Colonic mucosa (tissue), 4 donors: Measurements from ENCODE around the gene PTPRN2. TPM values are rescaled to one million over a fixed set of nuclear protein-coding genes. Genes with fewer than 3 reads are reported as not detected.

Source experiments
- DNase-seq: peaks from one replicate; pipeline ENCODE4 v3.0.0-alpha.2; 2020
- H3K27ac ChIP-seq: fragments of 200-600 bp; one replicate; pipeline ENCODE4 v1.8.0; 2021
- H3K27me3 ChIP-seq: fragments of 200-600 bp; one replicate; pipeline ENCODE4 v1.8.0; 2021
- H3K36me3 ChIP-seq: fragments of 200-600 bp; one replicate; pipeline ENCODE4 v1.8.0; 2021
- H3K4me1 ChIP-seq: fragments of 200-600 bp; one replicate; pipeline ENCODE4 v1.8.0; 2021; ENCODE audit warnings: mild to moderate bottlenecking
- H3K4me3 ChIP-seq: fragments of 200-600 bp; one replicate; pipeline ENCODE4 v1.8.0; 2021
- H3K9ac ChIP-seq, 2 donors: one replicate each; pipeline ENCODE4 v1.7.0; 2013; ENCODE audit warnings: control low read depth in 2 of 2, low read depth in 2 of 2, low read length in 2 of 2
- H3K9me3 ChIP-seq: fragments of 200-600 bp; one replicate; pipeline ENCODE4 v1.8.0; 2021
- CTCF ChIP-seq: fragments of 200-600 bp; IDR thresholded peaks from one replicate; pipeline ENCODE4 v1.8.0; 2022; ENCODE audit warnings: antibody characterized with exemption, mild to moderate bottlenecking
- intact Hi-C: fragments of 100-400 bp; cut with DNase I; formaldehyde crosslinking; loops from one replicate; pipeline ENCODE4 v1.14.1; 2022
- total RNA-seq, 2 donors: library from RNA; stranded (reverse); fragmentation: NEBNext Ultra II Directional in 1 of 2; extraction: Animal tissue kit (Norgen Biotek cat#: 25700) in 1 of 2; gene quantifications; one replicate each; pipeline ENCODE4 v1.2.1, GENCODE V29; 2021
- donor health status: healthy.
- donor health status: DM: no; HTN: no; CAD: no.
- donor health status: DM: no; HTN: no; CAD: no.

PTPRN2 gene
- total RNA-seq, 2 donors from 2014 or later, result 14.7 to 21.6 TPM

GRCh38 chr7:157574914-157575586 lies 1012.6 kb downstream of the PTPRN2 start:
- Histone ChIP-seq H3K27me3 (peaks cover 4% of the 10 kb centered on the region), H3K9me3 (no peaks in the 10 kb centered on the region), H3K4me1 (no peaks in the 10 kb centered on the region), H3K36me3 (no peaks in the 10 kb centered on the region), H3K27ac (no peak overlapping the region), H3K9ac (no peak overlapping the region), H3K4me3 (no peak overlapping the region)
- no peak for TF ChIP-seq CTCF
- intact Hi-C loops, result no loop called here
- DNase-seq, result no peak

DNA sequence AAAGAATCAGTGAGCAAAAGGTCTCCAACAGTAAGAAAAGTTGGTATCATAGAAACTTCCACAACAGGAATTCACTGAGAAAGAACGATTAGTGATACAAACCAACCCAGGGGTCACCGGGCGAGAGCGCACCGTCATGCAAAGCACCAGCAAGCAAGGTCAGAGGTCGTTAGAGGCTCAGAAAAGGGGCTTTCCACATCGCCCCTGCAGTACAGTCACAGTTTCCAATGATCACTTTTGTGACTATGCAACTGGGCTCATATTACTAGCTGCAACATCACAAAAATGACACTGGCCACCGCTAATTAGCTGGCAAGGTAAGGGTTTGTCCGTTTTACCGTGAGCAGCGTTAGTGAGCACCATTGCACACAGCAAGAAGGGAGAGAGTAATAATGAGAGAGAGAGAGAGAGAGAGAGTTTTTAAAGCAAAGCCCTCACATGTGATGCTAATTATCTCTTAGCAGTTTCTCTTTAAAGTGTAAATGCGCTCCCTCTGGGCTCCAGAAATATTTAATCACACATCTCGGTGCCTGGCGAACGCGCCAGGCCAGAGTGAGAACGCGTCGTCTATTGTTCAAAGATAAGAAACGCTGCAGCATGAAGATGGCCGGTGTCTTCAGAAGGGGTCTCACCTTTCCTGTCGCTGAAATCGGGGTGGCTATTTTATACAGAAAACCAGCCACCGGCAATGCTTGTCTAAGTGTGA lies 1013.4 kb downstream of the PTPRN2 start:
- no peak overlapping the region for H3K4me3 ChIP-seq
- no peak for TF ChIP-seq CTCF
- H3K9ac ChIP-seq, result no peak overlapping the region
- H3K36me3 ChIP-seq, result no peaks in the 10 kb centered on the region
- peaks cover 1% of the 10 kb centered on the region for H3K27me3 ChIP-seq
- no peaks in the 10 kb centered on the region for H3K4me1 ChIP-seq
- no peak for DNase-seq
- no peaks in the 10 kb centered on the region for H3K9me3 ChIP-seq
- intact Hi-C loops, result no loop called here
- no peak overlapping the region for H3K27ac ChIP-seq

- no peak for TF ChIP-seq CTCF
- Histone ChIP-seq H3K9me3 (no peaks in the 10 kb centered on the region), H3K9ac (no peak overlapping the region), H3K27ac (no peak overlapping the region), H3K4me3 (no peak overlapping the region), H3K27me3 (no peaks in the 10 kb centered on the region), H3K4me1 (no peaks in the 10 kb centered on the region), H3K36me3 (no peaks in the 10 kb centered on the region)
- DNase-seq, result no peak
- intact Hi-C loops, result no loop called here
Observed at GRCh38 chr7:157573244-157573643, 1014.4 kb downstream of the PTPRN2 start.

DNA sequence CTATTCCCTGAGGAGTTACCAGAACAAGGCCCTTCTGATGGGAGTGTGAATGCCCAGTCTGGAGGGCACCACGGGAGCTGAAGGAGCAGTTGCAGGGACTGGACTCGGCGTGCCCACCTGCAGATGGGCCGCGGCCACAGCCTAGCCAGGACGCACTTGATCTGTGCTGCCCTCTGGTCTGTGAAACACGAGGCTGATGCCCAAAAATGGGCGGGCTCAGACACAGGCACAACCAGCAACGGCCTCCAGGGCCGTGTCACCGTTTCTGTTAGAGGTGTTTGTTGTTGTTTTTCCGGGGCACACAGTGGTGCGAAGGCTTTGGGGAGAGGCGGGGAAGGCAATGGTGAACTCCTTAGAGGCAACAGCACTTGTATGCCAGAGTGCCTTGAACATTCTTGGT lies 1015.0 kb downstream of the PTPRN2 start:
- DNase-seq, result no peak
- no peak overlapping the region for H3K9ac ChIP-seq
- no peak overlapping the region for H3K4me3 ChIP-seq
- intact Hi-C loops, result no loop called here
- no peaks in the 10 kb centered on the region for H3K27me3 ChIP-seq
- no peak overlapping the region for H3K27ac ChIP-seq
- TF ChIP-seq CTCF, result no peak
- no peaks in the 10 kb centered on the region for H3K36me3 ChIP-seq
- H3K4me1 ChIP-seq, result no peaks in the 10 kb centered on the region
- no peaks in the 10 kb centered on the region for H3K9me3 ChIP-seq

DNA sequence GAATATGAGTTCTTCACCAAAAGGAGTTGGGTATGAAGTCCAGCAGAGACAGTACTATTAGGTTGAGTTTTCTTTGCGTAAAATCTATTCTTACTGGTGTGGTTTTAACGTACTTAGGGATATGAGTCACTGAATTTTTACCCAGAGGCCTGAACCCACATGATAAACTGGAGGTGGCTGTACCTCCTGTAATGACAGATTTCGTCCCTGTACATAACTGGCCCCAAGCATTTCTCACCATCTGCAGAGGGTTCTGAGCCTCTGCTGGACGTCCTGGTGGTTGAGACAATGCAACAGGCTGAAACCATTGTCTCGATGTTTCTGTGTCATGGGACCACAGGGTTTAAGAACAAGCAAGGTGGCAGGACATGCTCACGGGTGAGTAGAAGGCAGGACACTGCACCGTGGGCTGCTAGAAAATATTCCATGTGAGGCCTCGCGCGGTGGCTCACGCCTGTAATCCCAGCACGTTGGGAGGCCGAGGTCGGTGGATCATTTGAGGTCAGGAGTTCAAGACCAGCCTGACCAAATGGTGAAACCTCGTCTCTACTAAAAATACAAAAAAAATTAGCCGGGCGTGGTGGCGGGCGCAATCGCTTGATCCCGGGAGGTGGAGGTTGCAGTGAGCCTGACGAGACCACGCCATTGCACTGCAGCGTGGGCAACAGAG lies 1017.0 kb downstream of the PTPRN2 start:
- H3K36me3 ChIP-seq, result no peaks in the 10 kb centered on the region
- no peak overlapping the region for H3K4me3 ChIP-seq
- H3K4me1 ChIP-seq, result no peaks in the 10 kb centered on the region
- intact Hi-C loops, result no loop called here
- H3K9ac ChIP-seq, result no peak overlapping the region
- no peaks in the 10 kb centered on the region for H3K9me3 ChIP-seq
- no peak for DNase-seq
- TF ChIP-seq CTCF, result no peak
- no peak overlapping the region for H3K27ac ChIP-seq
- H3K27me3 ChIP-seq, result no peaks in the 10 kb centered on the region
